Thyroid gland (tissue), 4 donors: Measurements from ENCODE around the gene CSMD2. TPM values are rescaled to one million over a fixed set of nuclear protein-coding genes. Genes with fewer than 3 reads are reported as not detected.

ENCODE experiments used
- DNase-seq, 2 donors: peaks; one replicate each; pipeline ENCODE4 v3.0.0-alpha.2; 2019
- H3K27ac ChIP-seq, 3 donors: fragments of 200-600 bp; sonication (generic); 1 replicate in 2 of 3; 2 replicates in 1 of 3; pipeline ENCODE4 v1.5.1; 2016 to 2019; ENCODE audit warnings: mild to moderate bottlenecking in 1 of 3, moderate library complexity in 1 of 3
- H3K27me3 ChIP-seq: fragments of 200-600 bp; sonication (generic); one replicate; pipeline ENCODE4 v1.5.1; 2019
- H3K36me3 ChIP-seq, 2 donors: fragments of 200-600 bp; sonication (generic); one replicate each; pipeline ENCODE4 v1.5.1; 2016 to 2019
- H3K4me1 ChIP-seq, 2 donors: fragments of 200-600 bp; sonication (generic); one replicate each; pipeline ENCODE4 v1.5.1; 2017 to 2019
- H3K4me3 ChIP-seq, 3 donors: fragments of 200-600 bp; sonication (generic); replicated peaks in 1 of 3; 1 replicate in 2 of 3; 2 replicates in 1 of 3; pipeline ENCODE4 v1.5.1; 2016; ENCODE audit warnings: mild to moderate bottlenecking in 1 of 3
- H3K9me3 ChIP-seq: fragments of 200-600 bp; sonication (generic); one replicate; pipeline ENCODE4 v1.5.1; 2017
- POLR2A ChIP-seq, 2 donors: fragments of 450-650 bp; IDR thresholded peaks; one replicate each; pipeline ENCODE4 v1.6.1; 2017; ENCODE audit warnings: antibody characterized with exemption in 2 of 2, mild to moderate bottlenecking in 2 of 2, moderate library complexity in 1 of 2
- WGBS, 2 donors: methylation state at CpG; one replicate each; pipeline ENCODE4 v1.1.5; 2017; 5-methylcytosine and 5-hydroxymethylcytosine counted together
- intact Hi-C: fragments of 100-400 bp; cut with DNase I; formaldehyde crosslinking; loops from one replicate; pipeline ENCODE4 v1.15.1; 2023
- total RNA-seq, 4 donors: library from RNA; depleted of rRNA; stranded (reverse); fragments of >200 nt; gene quantifications; one replicate each; pipeline ENCODE4 v1.2.3, GENCODE V29; 2016
- TF ChIP-seq, protein P1 (sequence below), 6 experiments: fragments of 200-600 bp in 3 of 6; fragments of 450-650 bp in 3 of 6; sonication (generic) in 3 of 6; IDR thresholded peaks; one replicate each; pipeline ENCODE4 v1.5.1; 2016 to 2019; ENCODE audit warnings: antibody characterized with exemption in 6 of 6, mild to moderate bottlenecking in 2 of 6, inconsistent platforms in 1 of 6, moderate library complexity in 1 of 6

The CSMD2 gene
- total RNA-seq, 4 donors from 2014 or later, result 0.10 to 0.45 (median 0.13) TPM; not detected in 1

DNA sequence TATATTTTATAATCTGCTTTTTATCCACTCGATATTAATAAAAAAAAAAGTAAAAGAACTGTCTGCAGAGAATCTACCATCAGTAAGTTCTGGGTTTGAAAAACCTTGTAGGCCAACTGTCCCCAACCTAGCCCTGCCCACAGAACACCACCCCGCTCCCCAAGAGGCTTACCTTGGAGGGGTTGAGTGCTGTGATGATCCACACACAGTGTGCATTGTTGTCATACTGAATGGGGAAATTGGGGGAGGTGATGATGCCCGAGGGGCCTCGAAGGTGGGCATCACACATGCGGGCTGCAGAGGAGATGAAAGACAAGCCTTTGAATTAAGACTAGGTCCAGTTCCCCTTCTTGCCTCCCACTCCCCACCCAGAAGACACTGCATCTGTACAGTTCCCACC is 354.5 kb downstream of the CSMD2 start:
- Histone ChIP-seq H3K9me3 (no peaks in the 10 kb centered on the region), H3K27me3 (no peaks in the 10 kb centered on the region), H3K4me1 (no peaks in the 10 kb centered on the region), H3K27ac (no peak overlapping the region), H3K36me3 (no peaks in the 10 kb centered on the region), H3K4me3 (no peak overlapping the region)
- WGBS, 2 donors, result 82 to 89% methylated on average over 5 of the region's 5 CpGs
- TF ChIP-seq, protein P1, sequence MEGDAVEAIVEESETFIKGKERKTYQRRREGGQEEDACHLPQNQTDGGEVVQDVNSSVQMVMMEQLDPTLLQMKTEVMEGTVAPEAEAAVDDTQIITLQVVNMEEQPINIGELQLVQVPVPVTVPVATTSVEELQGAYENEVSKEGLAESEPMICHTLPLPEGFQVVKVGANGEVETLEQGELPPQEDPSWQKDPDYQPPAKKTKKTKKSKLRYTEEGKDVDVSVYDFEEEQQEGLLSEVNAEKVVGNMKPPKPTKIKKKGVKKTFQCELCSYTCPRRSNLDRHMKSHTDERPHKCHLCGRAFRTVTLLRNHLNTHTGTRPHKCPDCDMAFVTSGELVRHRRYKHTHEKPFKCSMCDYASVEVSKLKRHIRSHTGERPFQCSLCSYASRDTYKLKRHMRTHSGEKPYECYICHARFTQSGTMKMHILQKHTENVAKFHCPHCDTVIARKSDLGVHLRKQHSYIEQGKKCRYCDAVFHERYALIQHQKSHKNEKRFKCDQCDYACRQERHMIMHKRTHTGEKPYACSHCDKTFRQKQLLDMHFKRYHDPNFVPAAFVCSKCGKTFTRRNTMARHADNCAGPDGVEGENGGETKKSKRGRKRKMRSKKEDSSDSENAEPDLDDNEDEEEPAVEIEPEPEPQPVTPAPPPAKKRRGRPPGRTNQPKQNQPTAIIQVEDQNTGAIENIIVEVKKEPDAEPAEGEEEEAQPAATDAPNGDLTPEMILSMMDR (IDR thresholded peaks at IDR 0.05), result no peak
- no peak for TF ChIP-seq POLR2A (IDR thresholded peaks at IDR 0.05)
- DNase-seq, result no peak
- intact Hi-C loops, result no loop called here

DNA sequence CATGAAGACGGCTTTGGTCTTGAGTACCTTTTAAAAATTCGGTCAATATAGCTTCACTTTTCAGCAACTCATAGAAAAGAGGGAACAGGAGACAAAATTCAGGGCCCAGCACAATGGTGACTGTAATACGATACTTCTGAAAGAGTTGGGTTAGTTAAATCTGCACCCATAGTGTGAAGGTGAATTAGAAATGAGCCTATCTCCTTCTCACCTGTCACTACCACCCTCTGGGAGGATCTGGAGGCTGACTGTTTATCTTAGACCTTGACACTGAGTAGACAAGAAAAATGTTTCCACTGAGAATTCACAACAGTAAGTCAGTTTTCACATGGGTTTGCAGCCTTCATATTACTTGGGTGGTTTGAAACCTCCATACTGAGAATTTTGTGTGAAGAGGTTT is 359.0 kb downstream of the CSMD2 start:
- Histone ChIP-seq H3K4me3 (no peak overlapping the region), H3K27me3 (no peaks in the 10 kb centered on the region), H3K9me3 (no peaks in the 10 kb centered on the region), H3K4me1 (no peaks in the 10 kb centered on the region), H3K36me3 (no peaks in the 10 kb centered on the region), H3K27ac (no peak overlapping the region)
- 79 to 83% methylated on average over 3 of the region's 3 CpGs for WGBS, 2 donors
- TF ChIP-seq, protein P1 (IDR thresholded peaks at IDR 0.05), result no peak
- TF ChIP-seq POLR2A (IDR thresholded peaks at IDR 0.05), result no peak
- intact Hi-C loops, result no loop called here
- no peak for DNase-seq

DNA sequence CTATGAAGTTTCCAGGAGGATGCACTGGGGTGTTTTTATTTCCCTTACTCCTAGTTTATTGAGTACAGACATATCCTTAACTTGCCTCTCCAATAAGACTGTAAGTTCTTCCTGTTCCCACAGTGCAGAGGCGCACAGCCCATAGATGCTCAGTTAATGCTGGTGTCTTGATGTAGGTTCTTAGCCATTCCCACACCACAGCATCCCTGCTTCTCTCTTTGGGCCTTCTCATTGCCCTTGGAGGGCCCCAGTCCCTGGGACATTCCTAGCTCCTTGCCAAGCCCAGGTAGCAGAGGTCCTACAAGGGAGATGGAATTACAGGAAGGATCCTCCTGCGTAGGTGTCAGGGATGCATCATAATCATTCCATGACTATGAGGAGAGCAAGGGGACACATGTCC is 362.8 kb downstream of the CSMD2 start:
- H3K27ac ChIP-seq, result no peak overlapping the region
- 83 to 93% methylated on average over 2 of the region's 2 CpGs for WGBS, 2 donors

DNA sequence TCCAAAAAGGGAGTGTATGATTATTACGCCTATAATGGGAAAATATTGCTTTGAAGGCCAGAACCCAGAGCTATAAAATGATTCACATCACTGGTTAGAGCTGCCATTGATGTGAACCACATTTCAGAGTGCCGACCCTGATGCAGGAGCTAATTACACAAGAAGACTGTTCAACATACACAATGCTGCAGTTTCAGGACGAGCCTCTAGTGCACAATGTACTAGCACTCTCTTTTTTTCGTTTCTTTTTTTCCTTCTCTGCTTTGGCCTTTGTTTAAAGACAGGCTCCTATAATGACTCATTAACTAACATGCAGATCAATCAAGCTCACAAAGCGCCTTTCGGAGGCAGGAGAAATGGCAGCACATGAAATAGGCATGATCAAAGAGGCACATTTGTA is 367.2 kb downstream of the CSMD2 start:
- Histone ChIP-seq H3K9me3 (no peaks in the 10 kb centered on the region), H3K4me3 (no peak overlapping the region), H3K4me1 (no peaks in the 10 kb centered on the region), H3K27ac (no peak overlapping the region), H3K27me3 (no peaks in the 10 kb centered on the region), H3K36me3 (no peaks in the 10 kb centered on the region)
- WGBS, 2 donors, result 78 to 79% methylated on average over 6 of the region's 6 CpGs
- no peak for DNase-seq
- intact Hi-C loops, result no loop called here
- TF ChIP-seq POLR2A (IDR thresholded peaks at IDR 0.05), result no peak
- TF ChIP-seq, protein P1 (IDR thresholded peaks at IDR 0.05), result no peak

More for the DNA sequence above, 362.8 kb downstream of the CSMD2 start:
- intact Hi-C loops, result no loop called here
- Histone ChIP-seq H3K4me3 (no peak overlapping the region), H3K9me3 (no peaks in the 10 kb centered on the region), H3K36me3 (no peaks in the 10 kb centered on the region), H3K27me3 (no peaks in the 10 kb centered on the region), H3K4me1 (no peaks in the 10 kb centered on the region)
- no peak for DNase-seq
- TF ChIP-seq POLR2A (IDR thresholded peaks at IDR 0.05), result no peak
- TF ChIP-seq, protein P1 (IDR thresholded peaks at IDR 0.05), result no peak

DNA sequence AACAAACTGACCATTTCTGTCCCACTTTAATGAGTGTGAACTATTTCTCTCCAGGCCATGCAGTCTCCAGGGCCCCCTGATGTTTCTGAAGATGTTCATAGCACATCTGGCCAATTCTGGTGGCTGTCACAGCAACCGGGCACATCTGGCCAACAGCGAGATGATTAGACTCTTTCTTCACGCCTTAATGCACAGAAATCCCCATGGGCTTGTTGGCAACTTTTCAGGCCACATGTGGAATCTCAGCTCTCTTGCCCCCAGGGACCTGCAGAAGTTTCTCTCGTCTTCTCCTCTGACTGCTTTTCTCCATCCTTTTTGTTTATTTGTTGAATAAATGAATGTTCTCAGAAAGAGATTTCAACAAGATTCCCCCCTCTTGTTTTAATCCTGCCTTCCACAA is 372.4 kb downstream of the CSMD2 start:
- TF ChIP-seq, protein P1 (IDR thresholded peaks at IDR 0.05), result no peak

More for the DNA sequence above, 372.4 kb downstream of the CSMD2 start:
- no peaks in the 10 kb centered on the region for H3K27me3 ChIP-seq
- 51 to 53% methylated on average over 4 of the region's 4 CpGs for WGBS, 2 donors
- H3K27ac ChIP-seq, result no peak overlapping the region
- no peak for DNase-seq
- H3K4me1 ChIP-seq, result no peaks in the 10 kb centered on the region
- no peaks in the 10 kb centered on the region for H3K36me3 ChIP-seq
- no peaks in the 10 kb centered on the region for H3K9me3 ChIP-seq
- no peak overlapping the region for H3K4me3 ChIP-seq
- intact Hi-C loops, result no loop called here
